GM19438 (cell line): ENCODE measurements around the gene KYAT1.
"Not testable (repeated sequence)": the region's sequence is repeated elsewhere in the genome, so short reads cannot be mapped to it uniquely, and the experiment has no call there.

Experiments
- ATAC-seq: cut with Tn5 transposase; IDR thresholded peaks from one replicate; pipeline ENCODE4 v1.9.1; 2021; ENCODE audit warnings: low read depth; ENCODE audit not compliant: unreplicated experiment

Gene KYAT1

GRCh38 chr9:128886211-128886891, 4.6 kb upstream of the KYAT1 start:
- no peak for ATAC-seq

DNA sequence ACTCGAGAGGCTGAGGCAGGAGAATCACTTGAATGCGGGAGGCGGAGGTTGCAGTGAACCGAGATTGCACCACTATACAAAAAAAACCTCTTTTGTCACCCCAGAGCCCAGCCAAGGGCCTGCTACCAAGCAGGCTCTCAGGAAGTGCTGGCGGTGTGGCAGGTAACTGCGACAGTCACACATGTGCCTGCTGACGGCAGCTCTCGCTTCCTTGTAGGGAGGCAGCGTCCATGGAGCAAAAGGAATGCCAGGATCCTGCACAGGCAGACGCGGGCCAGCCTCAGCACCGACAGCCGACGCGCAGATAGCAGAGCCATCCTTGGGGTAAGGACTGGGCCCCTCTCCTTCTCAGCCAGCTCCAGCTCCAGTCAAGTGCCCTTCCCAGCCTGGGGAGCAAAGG, 4.0 kb upstream of the KYAT1 start:
- ATAC-seq = no peak

GRCh38 chr9:128885376-128885775, 3.6 kb upstream of the KYAT1 start:
- ATAC-seq = no peak

GRCh38 chr9:128884164-128884563, 2.4 kb upstream of the KYAT1 start:
- ATAC-seq = no peak

GRCh38 chr9:128882677-128883603, 1.2 kb upstream of the KYAT1 start:
- no peak for ATAC-seq

DNA sequence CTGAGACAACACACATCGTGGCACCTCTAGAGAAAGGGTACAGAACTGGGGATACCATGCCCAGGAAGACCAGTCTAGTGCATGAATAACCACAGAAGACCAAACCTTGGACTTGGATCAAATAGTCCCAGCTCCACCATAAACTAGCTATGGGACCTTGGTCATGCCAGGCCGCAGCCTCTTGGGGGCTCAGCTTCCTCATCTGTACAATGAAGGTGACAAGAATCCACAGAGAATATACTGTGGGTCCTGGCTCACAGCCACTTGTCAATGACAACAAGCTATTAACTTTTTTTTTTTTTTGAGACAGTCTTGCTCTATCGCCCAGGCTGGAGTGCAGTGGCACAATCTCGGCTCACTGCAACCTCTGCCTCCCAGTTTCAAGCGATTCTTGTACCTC, 3.9 kb downstream of the KYAT1 start:
- ATAC-seq = no peak

DNA sequence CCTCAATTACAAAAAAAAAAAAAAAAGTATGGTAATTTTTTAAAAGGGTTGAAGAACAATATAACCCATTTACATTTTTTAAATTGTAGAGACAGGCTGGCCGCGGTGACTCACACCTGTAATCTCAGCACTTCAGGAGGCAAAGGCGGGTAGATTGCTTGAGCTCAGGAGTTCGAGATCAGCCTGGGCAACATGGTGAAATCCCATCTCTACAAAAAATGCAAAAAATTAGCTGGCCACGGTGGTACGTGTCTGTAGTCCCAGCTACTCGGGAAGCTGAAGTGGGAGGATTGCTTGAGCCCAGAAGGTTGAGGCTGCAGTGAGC, 10.8 kb downstream of the KYAT1 start:
- not testable (repeated sequence) for ATAC-seq

- ATAC-seq = no peak
Observed at GRCh38 chr9:128870128-128870940, 11.4 kb downstream of the KYAT1 start.

- no peak for ATAC-seq
Observed at GRCh38 chr9:128863647-128864046, 18.1 kb downstream of the KYAT1 start.

- no peak for ATAC-seq
Observed at GRCh38 chr9:128862401-128862851, 19.3 kb downstream of the KYAT1 start.

GRCh38 chr9:128861501-128861900, 20.2 kb downstream of the KYAT1 start:
- ATAC-seq = no peak

- no peak for ATAC-seq
Observed at GRCh38 chr9:128860937-128861336, 20.8 kb downstream of the KYAT1 start.

DNA sequence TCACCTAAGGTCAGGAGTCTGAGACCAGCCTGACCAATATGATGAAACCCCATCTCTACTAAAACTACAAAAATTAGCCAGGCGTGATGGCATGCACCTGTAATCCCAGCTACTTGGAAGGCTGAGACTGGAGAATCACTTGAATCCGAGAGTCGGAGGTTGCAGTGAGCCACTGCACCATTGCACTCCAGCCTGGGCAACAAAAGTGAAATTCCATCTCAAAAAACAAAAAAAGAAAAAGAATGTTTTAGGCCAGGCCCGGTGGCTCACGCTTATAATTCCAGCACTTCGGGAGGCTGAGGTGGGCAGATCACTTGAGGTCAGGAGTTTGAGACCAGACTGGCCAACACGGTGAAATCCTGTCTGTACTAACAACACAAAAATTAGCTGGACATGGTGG, 23.3 kb downstream of the KYAT1 start:
- not testable (repeated sequence) for ATAC-seq

DNA sequence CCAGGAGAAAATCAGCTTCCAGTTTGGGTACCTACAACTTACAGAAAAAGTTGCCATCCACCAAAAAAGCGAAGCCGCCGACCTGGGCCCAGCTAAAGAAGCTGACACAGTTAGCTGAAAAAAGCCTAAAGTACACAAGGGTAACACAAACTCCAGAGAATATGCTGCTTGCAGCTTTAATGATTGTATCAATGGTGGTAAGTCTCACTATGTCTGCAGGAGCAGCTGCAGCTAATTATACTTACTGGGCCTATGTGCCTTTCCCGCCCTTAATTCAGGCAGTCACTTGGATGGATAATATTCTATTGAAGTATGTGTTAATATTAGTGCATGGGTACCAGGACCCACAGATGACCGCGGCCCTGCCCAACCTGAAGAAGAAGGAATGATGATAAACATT, 27.3 kb downstream of the KYAT1 start:
- ATAC-seq = not testable (repeated sequence)

DNA sequence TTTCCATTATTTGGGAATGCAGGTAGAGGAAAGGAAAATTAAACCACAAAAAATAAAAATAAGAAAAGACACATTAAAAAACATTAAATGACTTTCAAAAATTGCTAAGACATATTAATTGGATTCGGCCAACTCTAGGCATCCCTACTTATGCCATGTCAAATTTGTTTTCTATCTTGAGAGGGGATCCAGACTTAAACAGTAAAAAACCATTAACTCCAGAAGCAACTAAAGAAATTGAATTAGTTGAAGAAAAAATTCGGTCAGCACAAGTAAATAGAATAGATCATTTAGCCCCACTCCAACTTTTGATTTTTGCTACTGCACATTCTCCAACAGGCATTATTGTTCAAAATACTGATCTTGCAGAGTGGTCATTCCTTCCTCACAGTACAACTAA, 29.1 kb downstream of the KYAT1 start:
- ATAC-seq = not testable (repeated sequence)

DNA sequence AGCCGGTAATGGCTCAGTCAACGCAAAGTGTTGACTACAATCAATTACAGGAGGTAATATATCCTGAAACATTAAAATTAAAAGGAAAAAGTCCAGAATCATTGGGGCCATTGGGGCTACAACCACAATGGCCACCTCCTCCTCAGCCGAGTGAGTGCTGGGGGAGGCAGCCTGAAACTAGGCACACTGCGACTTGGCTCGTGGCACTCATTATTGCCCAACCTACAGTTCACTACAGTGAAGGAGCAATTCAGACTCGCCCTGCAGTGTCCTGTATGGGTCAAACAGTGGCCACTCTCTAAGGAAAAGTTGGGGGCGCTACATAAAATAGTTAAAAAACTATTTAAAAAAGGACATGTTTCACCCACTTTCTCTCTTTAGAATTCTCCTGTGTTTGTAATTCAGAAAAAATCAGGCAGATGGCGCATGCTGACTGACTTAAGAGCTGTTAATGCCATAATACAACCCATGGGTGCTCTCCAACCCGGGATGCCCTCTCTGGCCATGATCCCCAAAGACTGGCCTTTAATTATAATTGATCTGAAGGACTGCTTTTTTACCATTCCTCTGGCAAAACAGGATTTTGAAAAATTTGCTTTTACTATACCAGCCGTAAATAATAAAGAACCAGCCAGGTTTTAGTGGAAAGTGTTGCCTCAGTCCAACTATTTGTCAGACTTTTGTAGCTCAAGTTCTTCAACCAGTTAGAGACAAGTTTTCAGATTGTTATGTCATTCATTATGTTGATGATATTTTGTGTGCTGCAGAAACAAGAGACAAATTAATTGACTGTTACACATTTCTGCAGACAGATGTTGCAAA, 29.8 kb downstream of the KYAT1 start:
- ATAC-seq = not testable (repeated sequence)

- not testable (repeated sequence) for ATAC-seq
Observed at GRCh38 chr9:128851024-128851423, 30.7 kb downstream of the KYAT1 start.

DNA sequence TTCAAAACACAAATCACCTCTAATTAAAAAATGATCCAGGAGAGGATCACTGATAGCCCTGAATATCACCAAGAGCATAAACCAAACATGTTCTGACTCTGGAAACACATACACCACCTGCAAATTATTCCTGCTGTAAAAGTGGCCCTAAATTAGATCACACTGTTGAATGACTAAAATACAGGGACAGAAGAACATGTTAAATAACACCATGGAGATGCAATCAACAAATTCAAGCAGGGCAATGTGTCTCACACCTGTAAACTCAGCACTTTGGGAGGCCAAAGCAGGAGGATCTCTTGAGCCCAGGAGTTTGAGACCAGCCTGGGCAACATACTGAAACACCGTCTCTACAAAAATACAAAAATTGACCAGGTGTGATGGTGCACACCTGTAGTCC, 33.9 kb downstream of the KYAT1 start:
- ATAC-seq = no peak

- no peak for ATAC-seq
Observed at GRCh38 chr9:128846680-128847030, 35.1 kb downstream of the KYAT1 start.

DNA sequence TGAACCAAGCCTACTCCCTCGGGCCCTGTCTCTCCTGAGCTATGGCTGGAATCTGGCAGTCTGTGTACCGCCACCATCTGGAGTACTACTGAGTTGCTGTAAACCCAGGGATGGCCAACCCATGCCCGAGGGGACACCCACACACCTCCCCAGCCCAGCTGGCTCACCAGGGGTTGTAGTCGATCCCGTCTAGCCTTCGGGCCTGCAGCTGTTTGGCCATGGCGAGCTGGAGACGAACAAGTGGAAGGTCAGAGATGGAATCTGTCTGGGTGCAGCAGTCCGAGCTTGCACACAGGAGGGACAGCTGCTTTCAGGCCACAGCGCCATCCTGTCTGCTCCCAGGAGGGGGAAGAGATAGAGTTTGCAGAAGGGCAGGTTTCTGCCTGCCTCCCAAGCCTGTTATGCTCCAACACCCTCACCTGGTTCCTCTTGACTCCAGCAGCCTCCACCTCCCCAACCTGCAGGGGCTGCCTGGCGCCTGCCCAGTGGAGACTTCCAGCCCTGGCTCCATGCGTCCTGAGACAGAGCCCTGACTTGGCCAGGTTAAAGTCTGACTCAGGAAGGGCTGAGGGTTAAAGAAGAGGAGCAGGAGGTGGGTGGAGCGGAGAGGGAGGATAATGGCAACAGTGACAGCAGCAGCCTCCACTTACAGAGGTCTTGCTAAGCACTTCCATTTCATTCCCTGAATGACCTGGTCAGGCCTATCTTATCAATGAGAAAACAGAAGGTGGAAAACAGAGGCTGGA, 36.4 kb downstream of the KYAT1 start:
- ATAC-seq = no peak
